GM13977 (cell line): ENCODE data around the gene KRT7.

Experiments
- DNase-seq: peaks from one replicate; pipeline ENCODE4 v3.0.0; 2012; ENCODE audit warnings: low spot score
- in situ Hi-C: fragments of 300-500 bp; cut with MboI; formaldehyde crosslinking; loops from one replicate; pipeline ENCODE4 v1.12.0; 2022; ENCODE audit warnings: low sequenced_read_pairs, low pct_unique_long_range_greater_than_20kb, mixed read lengths, inconsistent platforms; ENCODE audit not compliant: unreplicated experiment
- TF ChIP-seq, protein P1 (sequence below): IDR thresholded peaks from 2 replicates; pipeline ENCODE4 v1.5.1; 2012; ENCODE audit warnings: mild to moderate bottlenecking, control low read depth; ENCODE audit not compliant: insufficient read depth; ENCODE audit errors: extremely low read depth, missing control alignments

The KRT7 gene

GRCh38 chr12:52295663-52296062 is 62.6 kb downstream of the KRT7 start:
- DNase-seq = no peak
- TF ChIP-seq, protein P1, sequence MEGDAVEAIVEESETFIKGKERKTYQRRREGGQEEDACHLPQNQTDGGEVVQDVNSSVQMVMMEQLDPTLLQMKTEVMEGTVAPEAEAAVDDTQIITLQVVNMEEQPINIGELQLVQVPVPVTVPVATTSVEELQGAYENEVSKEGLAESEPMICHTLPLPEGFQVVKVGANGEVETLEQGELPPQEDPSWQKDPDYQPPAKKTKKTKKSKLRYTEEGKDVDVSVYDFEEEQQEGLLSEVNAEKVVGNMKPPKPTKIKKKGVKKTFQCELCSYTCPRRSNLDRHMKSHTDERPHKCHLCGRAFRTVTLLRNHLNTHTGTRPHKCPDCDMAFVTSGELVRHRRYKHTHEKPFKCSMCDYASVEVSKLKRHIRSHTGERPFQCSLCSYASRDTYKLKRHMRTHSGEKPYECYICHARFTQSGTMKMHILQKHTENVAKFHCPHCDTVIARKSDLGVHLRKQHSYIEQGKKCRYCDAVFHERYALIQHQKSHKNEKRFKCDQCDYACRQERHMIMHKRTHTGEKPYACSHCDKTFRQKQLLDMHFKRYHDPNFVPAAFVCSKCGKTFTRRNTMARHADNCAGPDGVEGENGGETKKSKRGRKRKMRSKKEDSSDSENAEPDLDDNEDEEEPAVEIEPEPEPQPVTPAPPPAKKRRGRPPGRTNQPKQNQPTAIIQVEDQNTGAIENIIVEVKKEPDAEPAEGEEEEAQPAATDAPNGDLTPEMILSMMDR = no peak
- in situ Hi-C loops = no loop called here

- in situ Hi-C loops = no loop called here
- TF ChIP-seq, protein P1 = no peak
- no peak for DNase-seq
Observed at GRCh38 chr12:52296572-52297215, 63.7 kb downstream of the KRT7 start.
